GM10248 (cell line): ENCODE measurements around the gene BORCS6.
"Not testable (repeated sequence)": the region's sequence is repeated elsewhere in the genome, so short reads cannot be mapped to it uniquely, and the experiment has no call there.

Experiments
- CTCF ChIA-PET: fragments of 300-600 bp; sonication (Branson Sonifier 250); formaldehyde crosslinking; extraction: SDS; loops from one replicate; lab custom pipeline; 2021; ENCODE audit warnings: antibody characterized with exemption; lab: Yijun Ruan, JAX
- POLR2A ChIA-PET: fragments of 350-650 bp; sonication (Branson Sonifier 250); formaldehyde crosslinking; extraction: SDS; loops from one replicate; lab custom pipeline; 2020; ENCODE audit warnings: antibody characterized with exemption; lab: Yijun Ruan, JAX
- DNase-seq: peaks from one replicate; pipeline ENCODE4 v3.0.0; 2012; ENCODE audit errors: extremely low spot score
- CTCF ChIP-seq: IDR thresholded peaks from 2 replicates; pipeline ENCODE4 v1.5.1; 2012; ENCODE audit warnings: mild to moderate bottlenecking, low read depth; ENCODE audit errors: extremely low read depth, missing control alignments, control extremely low read depth

The BORCS6 gene

GRCh38 chr17:8223356-8224126 is 33.6 kb upstream of the BORCS6 start:
- ChIA-PET POLR2A (interaction anchor here (0.7 to 3.9 kb wide), 7 partner anchors 13 to 72 kb away, joined by 3 to 27 read pairs (median 6); partner anchors contain the start of genes AURKB, BORCS6, CTC1 and SLC25A35), CTCF (interaction anchor here (0.8 to 7.0 kb wide), 14 partner anchors 9 to 160 kb away, joined by 3 to 42 read pairs (median 5); partner anchors contain the start of genes ALOXE3, AURKB, BORCS6 and CTC1)
- peak; percentile 44 for TF ChIP-seq CTCF
- DNase-seq = peak; percentile 60

- POLR2A ChIA-PET = interaction anchor here (0.6 to 3.9 kb wide), 10 partner anchors 10 to 104 kb away, joined by 3 to 27 read pairs (median 6); partner anchors contain the start of genes ALOXE3, AURKB, BORCS6 and CTC1
- CTCF ChIA-PET = interaction anchor here (0.8 to 7.0 kb wide), 14 partner anchors 8 to 161 kb away, joined by 3 to 42 read pairs (median 5); partner anchors contain the start of genes ALOXE3, AURKB, BORCS6 and CTC1
- peak; percentile 73 for DNase-seq
- TF ChIP-seq CTCF = no peak
These were observed 32.8 kb upstream of the BORCS6 start for GRCh38 chr17:8222630-8223355.

- no peak for TF ChIP-seq CTCF
- ChIA-PET CTCF (interaction anchor here (1.0 to 7.0 kb wide), 12 partner anchors 8 to 161 kb away, joined by 3 to 42 read pairs (median 5); partner anchors contain the start of genes ALOXE3, AURKB, BORCS6 and CTC1), POLR2A (interaction anchor here (0.6 to 3.9 kb wide), 9 partner anchors 10 to 104 kb away, joined by 3 to 27 read pairs (median 5); partner anchors contain the start of genes ALOXE3, AURKB, BORCS6 and CTC1)
- no peak for DNase-seq
These were observed 32.3 kb upstream of the BORCS6 start for GRCh38 chr17:8222380-8222629.

- peak; percentile 68 for DNase-seq
- ChIA-PET POLR2A (interaction anchor here (0.6 to 3.9 kb wide), 10 partner anchors 9 to 103 kb away, joined by 3 to 27 read pairs (median 3); partner anchors contain the start of genes ALOXE3, AURKB, BORCS6 and CTC1), CTCF (interaction anchor here (0.6 to 4.0 kb wide), 15 partner anchors 9 to 162 kb away, joined by 3 to 30 read pairs (median 4); partner anchors contain the start of genes ALOXE3, AURKB, BORCS6 and CTC1)
- no peak for TF ChIP-seq CTCF
These were observed 31.8 kb upstream of the BORCS6 start for GRCh38 chr17:8221663-8222379.

- DNase-seq = peak; percentile 70
- ChIA-PET POLR2A (interaction anchor here (0.7 to 3.9 kb wide), 8 partner anchors 11 to 102 kb away, joined by 3 to 27 read pairs (median 4); partner anchors contain the start of genes ALOXE3, AURKB, BORCS6 and CTC1), CTCF (interaction anchor here (0.6 to 4.0 kb wide), 15 partner anchors 10 to 162 kb away, joined by 3 to 30 read pairs (median 4); partner anchors contain the start of genes ALOXE3, AURKB, BORCS6 and CTC1)
- TF ChIP-seq CTCF = no peak
These were observed 31.0 kb upstream of the BORCS6 start for GRCh38 chr17:8220783-8221662.

- DNase-seq, CTCF ChIA-PET, POLR2A ChIA-PET: not testable (repeated sequence)
These were observed 24.0 kb upstream of the BORCS6 start for GRCh38 chr17:8214000-8214399.
